ENCODE results near the gene NFASC.

Gene NFASC

DNA sequence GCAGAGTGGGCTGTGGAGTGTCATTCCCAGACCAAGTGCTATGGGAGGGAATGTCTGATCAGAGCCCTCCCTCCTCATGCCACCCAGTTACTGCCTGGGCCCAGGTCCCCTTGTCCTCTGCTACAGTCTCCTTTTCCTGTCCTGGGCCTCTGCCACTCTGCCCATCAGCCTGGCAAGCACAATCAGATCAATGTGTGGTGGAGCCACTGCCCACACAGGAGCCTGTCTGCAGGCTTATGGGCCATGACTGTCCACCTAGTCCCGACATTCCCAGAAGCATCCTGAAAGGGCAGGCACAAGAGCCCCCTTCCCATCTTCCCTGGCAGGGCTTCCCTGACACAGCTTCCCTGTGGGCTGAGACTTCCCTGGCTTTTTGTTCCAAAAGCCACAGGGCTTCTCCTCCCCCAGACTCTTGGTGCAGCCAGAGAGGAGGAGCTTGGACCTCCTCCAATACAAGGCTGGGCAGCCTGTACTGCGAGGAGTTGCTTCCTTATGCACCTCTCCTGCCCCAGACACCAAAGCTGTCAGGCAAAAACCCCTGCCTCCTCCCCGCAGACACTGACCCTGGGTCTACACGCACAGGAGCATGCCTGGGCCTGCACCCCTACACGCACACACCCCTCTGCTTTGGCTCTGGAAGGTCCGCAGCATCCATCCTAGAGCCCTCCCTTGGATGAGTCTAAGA lies 143.2 kb downstream of the NFASC start:
- DNase-seq = no peak
- H3K4me1 ChIP-seq (ENCODE audit: control insufficient read depth in 1 of 2, insufficient read depth in 2 of 2, low read length in 2 of 2) = peaks cover 0 to 4% of the 10 kb centered on the region in 2 experiments
- H2AFZ ChIP-seq (ENCODE audit: insufficient read depth, low read length, poor library complexity) = no peak overlapping the region
- H3K4ac ChIP-seq (ENCODE audit: low read depth, low read length) = no peak overlapping the region
- no peak overlapping the region for H3K23ac ChIP-seq (ENCODE audit: low read length)
- no peak overlapping the region for H3K14ac ChIP-seq (ENCODE audit: low read length)
- no peak overlapping the region for H4K91ac ChIP-seq (ENCODE audit: low read depth, low read length)
- no peaks in the 10 kb centered on the region for H3K9me3 ChIP-seq (ENCODE audit: insufficient read depth, low read depth, low read length)
- no peak overlapping the region for H2BK5ac ChIP-seq (ENCODE audit: low read depth, low read length, poor library complexity)
- no peak overlapping the region for H2AK5ac ChIP-seq (ENCODE audit: low read length)
- H3K79me1 ChIP-seq (ENCODE audit: low read length) = no peaks in the 10 kb centered on the region
- no CpG with 5 or more reads among the region's 6 CpGs for whole genome bisulfite sequencing (ENCODE audit: extremely low coverage, insufficient coverage, insufficient read length)
- no peak overlapping the region for H3K18ac ChIP-seq (ENCODE audit: low read length)
- no peak overlapping the region for H4K8ac ChIP-seq (ENCODE audit: low read depth, low read length)
- H4K12ac ChIP-seq (ENCODE audit: low read depth, low read length) = no peak overlapping the region
- no peak overlapping the region for H3K9ac ChIP-seq (ENCODE audit: low read length)
- H3K79me2 ChIP-seq (ENCODE audit: control insufficient read depth, insufficient read depth, low read length, poor library complexity) = no peaks in the 10 kb centered on the region
- H2BK120ac ChIP-seq (ENCODE audit: insufficient read depth, low read length, poor library complexity) = no peak overlapping the region
- H3K36me3 ChIP-seq (ENCODE audit: control insufficient read depth in 1 of 2, insufficient read depth in 2 of 2, low read length in 2 of 2) = no peaks in the 10 kb centered on the region
- H2BK12ac ChIP-seq (ENCODE audit: low read length) = no peak overlapping the region
- H3K27ac ChIP-seq (ENCODE audit: low read depth, low read length) = no peak overlapping the region
- no peak overlapping the region for H3K4me3 ChIP-seq (ENCODE audit: low read depth, low read length)
- no peak overlapping the region for H3K4me2 ChIP-seq (ENCODE audit: low read length)
- H3K27me3 ChIP-seq (ENCODE audit: insufficient read depth, low read length) = no peaks in the 10 kb centered on the region

DNA sequence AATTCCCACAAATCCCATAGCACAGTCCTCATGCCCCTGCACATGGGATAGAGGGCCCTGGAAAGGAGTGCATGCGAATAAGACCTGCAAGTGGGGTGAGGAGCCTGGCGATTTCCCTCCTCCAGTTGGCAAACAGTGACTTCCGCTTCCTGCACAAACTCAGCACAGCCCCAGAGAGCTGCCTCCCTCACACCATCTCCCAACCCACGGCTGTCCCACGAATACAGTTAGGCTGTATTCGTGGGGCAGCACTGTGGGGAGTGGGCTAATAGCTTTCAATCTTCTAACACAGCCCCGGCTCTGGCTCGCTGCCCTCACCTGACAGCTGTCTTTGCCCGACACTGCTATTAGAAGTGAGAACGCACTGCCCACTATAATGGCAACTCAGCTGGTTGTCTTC lies 144.1 kb downstream of the NFASC start:
- Histone ChIP-seq H3K79me2 (ENCODE audit: control insufficient read depth, insufficient read depth, low read length, poor library complexity) (no peaks in the 10 kb centered on the region), H3K4me1 (ENCODE audit: control insufficient read depth in 1 of 2, insufficient read depth in 2 of 2, low read length in 2 of 2) (peaks cover 0 to 4% of the 10 kb centered on the region in 2 experiments), H3K4me2 (ENCODE audit: low read length) (no peak overlapping the region), H2BK5ac (ENCODE audit: low read depth, low read length, poor library complexity) (no peak overlapping the region), H3K9ac (ENCODE audit: low read length) (no peak overlapping the region), H3K79me1 (ENCODE audit: low read length) (no peaks in the 10 kb centered on the region), H2BK120ac (ENCODE audit: insufficient read depth, low read length, poor library complexity) (no peak overlapping the region), H3K27ac (ENCODE audit: low read depth, low read length) (no peak overlapping the region), H3K4ac (ENCODE audit: low read depth, low read length) (no peak overlapping the region), H4K12ac (ENCODE audit: low read depth, low read length) (no peak overlapping the region), H4K8ac (ENCODE audit: low read depth, low read length) (no peak overlapping the region), H3K9me3 (ENCODE audit: insufficient read depth, low read depth, low read length) (no peaks in the 10 kb centered on the region), H3K4me3 (ENCODE audit: low read depth, low read length) (no peak overlapping the region), H2AK5ac (ENCODE audit: low read length) (no peak overlapping the region), H2AFZ (ENCODE audit: insufficient read depth, low read length, poor library complexity) (no peak overlapping the region), H4K91ac (ENCODE audit: low read depth, low read length) (no peak overlapping the region), H3K18ac (ENCODE audit: low read length) (no peak overlapping the region), H3K36me3 (ENCODE audit: control insufficient read depth in 1 of 2, insufficient read depth in 2 of 2, low read length in 2 of 2) (no peaks in the 10 kb centered on the region), H3K14ac (ENCODE audit: low read length) (no peak overlapping the region), H3K27me3 (ENCODE audit: insufficient read depth, low read length) (no peaks in the 10 kb centered on the region), H2BK12ac (ENCODE audit: low read length) (no peak overlapping the region), H3K23ac (ENCODE audit: low read length) (no peak overlapping the region)
- WGBS (ENCODE audit: extremely low coverage, insufficient coverage, insufficient read length) = no CpG with 5 or more reads among the region's 10 CpGs
- no peak for DNase-seq

DNA sequence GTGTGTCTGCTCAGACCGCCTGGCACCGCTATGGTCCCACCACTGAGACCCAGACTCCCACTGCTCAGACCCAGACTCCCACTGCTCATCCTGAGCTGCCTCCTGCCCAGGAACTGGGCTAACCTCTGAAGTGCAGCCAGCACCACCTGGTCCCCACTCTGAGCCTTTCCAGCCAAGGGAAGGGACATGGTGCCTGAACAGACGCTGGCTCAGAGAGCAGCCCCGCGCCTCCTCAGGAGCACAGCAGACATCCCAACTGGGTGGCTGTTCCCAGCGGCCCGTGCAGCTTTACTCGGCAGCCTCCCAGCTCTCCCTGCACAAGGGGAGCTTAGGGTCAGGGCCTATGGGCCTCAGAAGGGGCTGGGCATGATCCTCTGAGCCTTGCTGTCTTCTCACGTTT lies 144.6 kb downstream of the NFASC start:
- H2BK12ac ChIP-seq (ENCODE audit: low read length) = no peak overlapping the region
- H3K79me1 ChIP-seq (ENCODE audit: low read length) = no peaks in the 10 kb centered on the region
- H4K8ac ChIP-seq (ENCODE audit: low read depth, low read length) = no peak overlapping the region
- no peak overlapping the region for H4K12ac ChIP-seq (ENCODE audit: low read depth, low read length)
- H2BK5ac ChIP-seq (ENCODE audit: low read depth, low read length, poor library complexity) = no peak overlapping the region
- no peak overlapping the region for H2BK120ac ChIP-seq (ENCODE audit: insufficient read depth, low read length, poor library complexity)
- H3K4me3 ChIP-seq (ENCODE audit: low read depth, low read length) = no peak overlapping the region
- no peak for DNase-seq
- no peak overlapping the region for H3K27ac ChIP-seq (ENCODE audit: low read depth, low read length)
- no peak overlapping the region for H3K23ac ChIP-seq (ENCODE audit: low read length)
- no peaks in the 10 kb centered on the region for H3K79me2 ChIP-seq (ENCODE audit: control insufficient read depth, insufficient read depth, low read length, poor library complexity)
- no peaks in the 10 kb centered on the region for H3K36me3 ChIP-seq (ENCODE audit: control insufficient read depth in 1 of 2, insufficient read depth in 2 of 2, low read length in 2 of 2)
- H3K9ac ChIP-seq (ENCODE audit: low read length) = no peak overlapping the region
- H3K27me3 ChIP-seq (ENCODE audit: insufficient read depth, low read length) = no peaks in the 10 kb centered on the region
- no peak overlapping the region for H3K4me2 ChIP-seq (ENCODE audit: low read length)
- no peak overlapping the region for H4K91ac ChIP-seq (ENCODE audit: low read depth, low read length)
- H3K4me1 ChIP-seq (ENCODE audit: control insufficient read depth in 1 of 2, insufficient read depth in 2 of 2, low read length in 2 of 2) = peaks cover 0 to 4% of the 10 kb centered on the region in 2 experiments
- no peaks in the 10 kb centered on the region for H3K9me3 ChIP-seq (ENCODE audit: insufficient read depth, low read depth, low read length)
- H3K14ac ChIP-seq (ENCODE audit: low read length) = no peak overlapping the region
- no peak overlapping the region for H2AFZ ChIP-seq (ENCODE audit: insufficient read depth, low read length, poor library complexity)
- no peak overlapping the region for H2AK5ac ChIP-seq (ENCODE audit: low read length)
- H3K4ac ChIP-seq (ENCODE audit: low read depth, low read length) = no peak overlapping the region
- no CpG with 5 or more reads among the region's 9 CpGs for WGBS (ENCODE audit: extremely low coverage, insufficient coverage, insufficient read length)
- no peak overlapping the region for H3K18ac ChIP-seq (ENCODE audit: low read length)

DNA sequence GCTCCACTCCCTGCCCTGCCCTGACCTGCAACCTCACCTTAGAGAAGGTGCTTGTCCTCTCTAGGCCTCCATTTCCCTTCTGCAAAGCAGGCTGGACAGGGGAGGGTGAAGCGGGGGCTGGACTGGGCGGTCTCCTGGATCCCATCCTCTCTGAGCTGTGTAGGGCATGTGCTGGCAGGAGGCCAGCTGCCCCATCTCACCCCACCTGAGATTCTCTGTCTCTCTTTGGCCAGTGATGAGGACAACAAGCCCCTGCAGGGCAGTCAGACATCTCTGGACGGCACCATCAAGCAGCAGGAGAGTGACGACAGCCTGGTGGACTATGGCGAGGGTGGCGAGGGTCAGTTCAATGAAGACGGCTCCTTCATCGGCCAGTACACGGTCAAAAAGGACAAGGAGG lies 145.4 kb downstream of the NFASC start:
- no peak overlapping the region for H3K4ac ChIP-seq (ENCODE audit: low read depth, low read length)
- no peak overlapping the region for H2BK12ac ChIP-seq (ENCODE audit: low read length)
- no CpG with 5 or more reads among the region's 9 CpGs for WGBS (ENCODE audit: extremely low coverage, insufficient coverage, insufficient read length)
- H4K91ac ChIP-seq (ENCODE audit: low read depth, low read length) = no peak overlapping the region
- no peaks in the 10 kb centered on the region for H3K9me3 ChIP-seq (ENCODE audit: insufficient read depth, low read depth, low read length)
- no peak overlapping the region for H3K4me2 ChIP-seq (ENCODE audit: low read length)
- H3K18ac ChIP-seq (ENCODE audit: low read length) = no peak overlapping the region
- H3K79me2 ChIP-seq (ENCODE audit: control insufficient read depth, insufficient read depth, low read length, poor library complexity) = no peaks in the 10 kb centered on the region
- no peak overlapping the region for H3K23ac ChIP-seq (ENCODE audit: low read length)
- no peak overlapping the region for H3K14ac ChIP-seq (ENCODE audit: low read length)
- H3K27ac ChIP-seq (ENCODE audit: low read depth, low read length) = no peak overlapping the region
- no peak overlapping the region for H2AK5ac ChIP-seq (ENCODE audit: low read length)
- H3K9ac ChIP-seq (ENCODE audit: low read length) = no peak overlapping the region
- H2BK5ac ChIP-seq (ENCODE audit: low read depth, low read length, poor library complexity) = no peak overlapping the region
- no peak for DNase-seq
- no peak overlapping the region for H4K12ac ChIP-seq (ENCODE audit: low read depth, low read length)
- H2BK120ac ChIP-seq (ENCODE audit: insufficient read depth, low read length, poor library complexity) = no peak overlapping the region
- no peak overlapping the region for H4K8ac ChIP-seq (ENCODE audit: low read depth, low read length)
- H3K4me3 ChIP-seq (ENCODE audit: low read depth, low read length) = no peak overlapping the region
- H3K4me1 ChIP-seq (ENCODE audit: control insufficient read depth in 1 of 2, insufficient read depth in 2 of 2, low read length in 2 of 2) = peaks cover 0 to 4% of the 10 kb centered on the region in 2 experiments
- H3K36me3 ChIP-seq (ENCODE audit: control insufficient read depth in 1 of 2, insufficient read depth in 2 of 2, low read length in 2 of 2) = no peaks in the 10 kb centered on the region
- no peak overlapping the region for H2AFZ ChIP-seq (ENCODE audit: insufficient read depth, low read length, poor library complexity)
- H3K79me1 ChIP-seq (ENCODE audit: low read length) = no peaks in the 10 kb centered on the region
- no peaks in the 10 kb centered on the region for H3K27me3 ChIP-seq (ENCODE audit: insufficient read depth, low read length)

Measured in trophoblast cell (in vitro differentiated cells and primary cell).